ENCODE data around the gene FNIP2.
"Not testable (repeated sequence)": the region's sequence is repeated elsewhere in the genome, so short reads cannot be mapped to it uniquely, and the experiment has no call there.

FNIP2 gene

DNA sequence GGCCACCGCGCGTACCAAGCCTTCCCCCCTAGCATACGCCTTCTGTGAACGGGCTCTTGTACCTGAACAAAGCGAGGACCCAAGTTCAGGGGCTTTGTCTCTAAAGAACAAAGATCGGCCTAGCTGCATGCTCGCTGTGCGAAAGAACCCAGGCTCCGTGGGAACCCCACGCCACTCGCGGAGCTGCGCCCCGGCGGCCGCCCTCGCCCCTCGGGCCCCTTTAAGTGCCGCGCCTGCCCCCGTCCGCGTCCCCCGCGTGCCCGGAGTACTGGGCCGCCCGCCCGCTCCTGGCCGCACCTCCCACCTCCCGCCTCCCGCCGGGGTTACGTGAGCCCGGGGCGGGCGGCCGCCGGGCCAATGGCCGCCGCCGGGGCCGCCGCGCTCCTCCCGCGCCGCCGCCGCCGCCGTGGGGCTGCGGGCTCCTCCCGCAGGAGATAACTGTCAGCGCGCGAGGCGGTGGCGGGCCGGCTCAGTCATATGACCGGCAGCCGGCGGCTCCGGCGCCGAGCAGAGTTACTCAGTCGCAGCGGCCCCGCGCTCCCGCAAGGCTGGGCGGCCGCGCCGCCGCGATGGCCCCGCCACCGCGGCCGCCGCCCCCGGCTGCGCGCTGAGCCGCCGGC, at the start of gene FNIP2:
TSS of gene FNIP2 (plus strand) at position 472 of the 620 bp plus-strand sequence. CDS start 187 bp downstream, outside the sequence.
- DNase-seq: peak; percentile 61 to 70

DNA sequence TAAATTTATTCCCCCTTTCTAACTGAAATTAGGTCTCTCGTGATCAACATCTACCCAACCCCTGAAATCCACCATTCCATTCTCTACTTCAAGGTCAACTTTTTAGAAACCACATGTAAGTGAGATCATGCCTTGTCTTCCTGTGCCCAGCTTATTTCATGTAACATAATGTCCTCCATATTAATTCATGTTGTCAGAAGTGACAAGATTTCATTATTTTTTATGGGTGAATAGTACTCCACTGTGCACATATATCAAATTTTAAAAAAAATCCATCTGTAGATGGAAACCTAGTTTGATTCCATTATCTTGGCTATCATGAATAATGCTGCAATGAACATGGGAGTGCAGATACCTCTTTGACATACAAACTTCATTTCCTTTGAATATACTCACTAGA, 47.1 kb upstream of the FNIP2 start:
- DNase-seq: no peak

DNA sequence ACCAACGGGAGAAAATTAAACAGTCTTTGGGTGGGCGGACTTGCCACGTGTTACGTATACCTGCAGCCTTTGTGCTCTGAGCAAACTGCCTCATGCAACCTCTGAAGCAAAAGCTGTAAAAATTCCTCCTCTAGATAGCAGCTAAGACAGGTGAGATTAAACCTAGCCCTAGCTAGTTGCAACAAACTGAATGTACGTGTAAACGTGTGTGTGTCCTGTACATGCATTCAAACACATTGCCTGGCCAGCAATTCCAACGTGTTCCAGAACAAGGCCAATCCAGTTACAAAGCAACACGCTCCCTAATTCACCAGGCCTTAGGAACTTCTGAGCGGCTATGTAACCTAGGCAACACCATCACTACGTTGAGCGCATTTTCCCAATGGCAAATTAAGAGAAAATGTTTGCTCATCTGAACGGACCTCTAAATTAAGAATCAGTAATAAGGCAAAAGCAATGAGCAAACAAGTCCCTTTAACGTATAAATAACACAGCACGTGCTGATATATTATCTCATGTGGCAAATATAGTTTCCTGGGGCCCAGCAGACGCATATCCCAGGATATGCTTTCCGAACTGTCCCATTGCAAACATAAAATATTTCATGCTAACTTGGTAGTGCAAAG, 46.4 kb upstream of the FNIP2 start:
- peak in 1 of 2 experiments; percentile 14 for DNase-seq

DNA sequence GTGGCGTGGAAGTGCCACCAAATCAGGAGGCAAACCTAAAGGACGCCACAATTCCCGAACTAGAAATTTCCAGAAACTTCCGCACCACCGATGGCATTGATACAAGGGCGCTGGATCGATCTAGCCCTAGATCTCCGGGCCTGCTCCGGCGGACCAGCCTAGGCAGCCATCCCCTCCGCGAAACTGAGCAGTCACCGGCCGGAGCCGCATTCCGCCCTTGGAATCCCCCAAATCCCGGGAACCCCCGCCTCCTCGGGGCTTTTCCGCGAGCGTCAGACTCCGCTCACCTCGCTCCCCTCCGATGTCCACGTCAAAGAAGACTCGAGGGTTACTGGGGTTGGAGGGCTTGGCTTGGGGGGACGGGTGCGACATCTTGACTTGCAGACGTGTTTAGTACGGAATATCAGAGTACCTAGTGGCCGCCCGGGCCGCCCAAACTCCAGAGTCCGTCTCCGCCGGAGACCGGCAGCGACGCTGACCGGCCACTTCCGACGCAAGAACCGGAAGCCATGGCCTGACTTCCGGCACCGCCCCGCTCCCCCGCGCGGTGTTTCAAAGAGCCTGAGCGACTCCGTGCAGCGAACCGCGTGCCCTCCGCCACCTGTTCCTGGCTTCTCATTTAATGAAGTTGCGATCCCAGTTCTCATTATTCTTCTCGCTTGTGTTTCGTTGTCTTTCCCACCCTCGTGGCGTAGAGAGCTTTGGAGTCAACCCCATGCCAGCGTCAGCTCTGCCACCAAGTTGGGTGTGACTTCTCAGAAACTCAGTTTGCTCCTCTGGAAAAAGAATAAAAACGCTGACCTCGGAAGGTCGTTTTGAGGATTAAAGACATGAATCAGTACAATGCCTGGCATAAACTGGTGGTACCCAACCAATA, 45.7 kb upstream of the FNIP2 start, which contains the start of gene PPID:
TSS of gene PPID (minus strand) at position 480 of the 877 bp plus-strand sequence. CDS start at position 372, 108 bp downstream.
- peak; percentile 79 to 80 for DNase-seq

DNA sequence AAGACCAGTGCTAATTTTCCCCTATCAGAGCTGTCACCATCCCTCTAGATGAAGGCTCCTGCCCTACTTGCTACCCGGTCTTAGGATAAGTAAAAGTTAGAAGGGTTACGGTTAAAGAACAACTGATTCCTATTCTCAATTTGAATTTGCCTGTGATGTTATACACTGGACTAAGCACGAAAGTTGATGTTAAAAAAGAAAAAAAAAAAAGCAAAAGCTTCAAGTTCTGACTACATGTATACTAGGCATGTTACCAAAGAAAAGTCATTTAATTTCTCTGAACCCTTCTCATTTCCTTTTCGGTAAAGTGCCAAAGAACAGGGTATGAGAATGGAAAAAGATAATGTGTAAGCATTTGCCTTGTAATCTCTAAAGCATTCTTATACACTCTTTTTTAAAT, 44.2 kb upstream of the FNIP2 start:
- no peak for DNase-seq

DNA sequence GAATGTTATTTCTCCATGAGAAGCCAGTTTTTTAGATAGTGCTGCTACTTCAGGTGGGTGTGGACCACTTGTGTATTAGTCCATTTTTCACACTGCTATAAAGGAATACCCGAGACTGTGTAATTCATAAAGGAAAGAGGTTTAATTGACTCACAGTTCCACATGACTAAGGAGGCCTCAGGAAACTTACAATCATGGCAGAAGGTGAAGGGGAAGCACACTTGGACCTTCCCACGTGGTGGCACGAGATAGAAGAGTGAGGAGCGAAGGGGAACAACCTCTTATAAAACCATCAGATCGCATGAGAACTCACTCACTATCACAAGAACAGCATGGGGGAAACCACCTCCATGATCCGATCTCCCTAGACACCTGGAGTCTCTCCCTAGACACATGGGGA, 42.2 kb upstream of the FNIP2 start:
- no peak for DNase-seq

DNA sequence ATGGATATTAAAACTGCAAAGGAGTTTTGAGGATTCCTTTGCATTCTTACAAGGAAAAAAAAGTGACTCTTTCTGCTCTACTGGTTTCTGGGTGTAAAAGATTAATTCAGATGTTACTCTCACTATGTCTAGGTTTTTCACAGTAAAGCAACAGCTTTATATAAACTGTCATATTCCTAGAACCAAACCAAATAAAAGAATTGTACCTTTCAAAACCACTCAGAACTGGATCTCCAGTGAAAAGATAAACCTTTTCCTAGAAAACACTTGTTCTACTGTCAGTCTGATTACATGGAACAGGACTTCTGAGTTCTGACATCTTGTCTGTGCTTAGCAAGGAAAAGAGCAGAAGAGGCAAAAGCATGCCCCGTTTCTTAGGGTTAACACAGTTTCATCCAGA, 40.6 kb upstream of the FNIP2 start:
- no peak for DNase-seq

DNA sequence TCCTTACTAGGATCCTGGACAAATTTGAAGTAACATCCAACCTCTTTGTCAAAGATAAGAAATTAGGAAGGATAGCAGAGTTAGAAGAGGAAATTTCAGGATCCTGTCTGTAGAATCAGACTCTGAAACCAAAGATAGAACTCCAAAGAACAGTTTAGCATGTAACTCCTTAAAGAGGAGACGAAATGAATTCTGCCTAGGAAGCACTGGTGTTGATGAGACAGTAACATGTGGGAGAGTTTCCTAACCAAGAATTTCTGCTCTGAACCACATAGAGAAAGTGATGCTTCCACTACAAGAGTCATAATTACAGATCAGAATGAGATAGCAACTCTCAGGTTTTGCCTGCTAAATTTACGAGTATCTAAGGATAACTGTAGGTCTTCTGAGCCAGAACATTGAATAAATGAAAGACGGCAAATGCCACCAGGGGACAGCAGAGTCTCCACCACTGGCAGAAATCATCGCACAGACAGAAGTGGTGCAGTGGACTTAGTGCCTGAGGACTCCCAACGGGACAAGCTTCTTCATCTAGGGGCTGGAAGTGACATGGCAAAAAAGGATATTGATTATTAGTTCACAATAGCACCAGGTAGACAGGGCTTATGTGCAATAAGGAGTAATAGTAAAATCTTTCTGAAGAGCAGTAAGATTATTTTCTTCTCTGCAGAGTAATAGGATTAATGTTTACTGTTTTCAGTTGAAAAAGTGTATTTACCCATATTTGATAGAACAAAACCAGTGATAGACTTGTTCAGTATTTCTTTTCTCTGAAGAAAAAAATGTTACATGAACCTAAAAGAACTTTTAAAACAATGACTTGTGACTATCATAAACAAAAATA, 38.9 kb upstream of the FNIP2 start:
- DNase-seq: peak; percentile 27 to 41

DNA sequence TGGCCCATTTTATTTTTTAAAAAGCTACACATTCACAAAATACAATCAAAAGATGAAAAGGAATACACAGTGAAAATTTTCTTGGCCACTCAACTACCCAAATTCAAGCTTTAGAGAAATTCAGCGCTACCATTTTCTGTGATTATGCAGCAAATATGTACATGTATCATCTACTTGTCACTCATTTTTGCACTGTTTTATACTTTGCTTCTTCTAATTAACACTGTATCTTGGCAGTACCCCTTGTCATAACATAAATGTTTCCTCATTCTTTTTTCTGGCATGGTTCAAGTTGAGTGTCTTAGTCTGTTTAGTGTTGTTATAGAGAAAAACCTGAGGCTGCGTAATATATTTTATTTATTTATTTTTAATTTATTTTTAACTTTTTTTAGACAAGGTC, 30.0 kb upstream of the FNIP2 start:
- DNase-seq: no peak

DNA sequence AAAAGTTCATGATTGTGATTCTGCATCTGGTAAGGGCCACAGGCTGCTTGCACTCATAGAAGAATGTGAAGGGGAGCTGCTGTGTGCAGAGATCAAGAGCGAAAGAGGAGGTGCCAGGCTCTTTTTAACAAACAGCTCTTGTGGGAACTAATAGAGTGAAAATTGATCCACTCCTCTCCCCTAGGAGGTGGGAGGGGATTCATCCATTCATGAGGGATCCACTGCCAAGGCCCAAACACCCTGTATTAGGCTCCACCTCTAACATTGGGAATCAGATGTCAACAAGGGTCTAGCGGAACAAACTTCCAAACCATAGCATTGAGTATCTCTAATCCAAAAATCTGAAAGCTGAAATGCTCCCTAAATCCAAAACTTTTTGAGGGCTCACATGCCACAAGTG, 29.2 kb upstream of the FNIP2 start:
- no peak for DNase-seq

DNA sequence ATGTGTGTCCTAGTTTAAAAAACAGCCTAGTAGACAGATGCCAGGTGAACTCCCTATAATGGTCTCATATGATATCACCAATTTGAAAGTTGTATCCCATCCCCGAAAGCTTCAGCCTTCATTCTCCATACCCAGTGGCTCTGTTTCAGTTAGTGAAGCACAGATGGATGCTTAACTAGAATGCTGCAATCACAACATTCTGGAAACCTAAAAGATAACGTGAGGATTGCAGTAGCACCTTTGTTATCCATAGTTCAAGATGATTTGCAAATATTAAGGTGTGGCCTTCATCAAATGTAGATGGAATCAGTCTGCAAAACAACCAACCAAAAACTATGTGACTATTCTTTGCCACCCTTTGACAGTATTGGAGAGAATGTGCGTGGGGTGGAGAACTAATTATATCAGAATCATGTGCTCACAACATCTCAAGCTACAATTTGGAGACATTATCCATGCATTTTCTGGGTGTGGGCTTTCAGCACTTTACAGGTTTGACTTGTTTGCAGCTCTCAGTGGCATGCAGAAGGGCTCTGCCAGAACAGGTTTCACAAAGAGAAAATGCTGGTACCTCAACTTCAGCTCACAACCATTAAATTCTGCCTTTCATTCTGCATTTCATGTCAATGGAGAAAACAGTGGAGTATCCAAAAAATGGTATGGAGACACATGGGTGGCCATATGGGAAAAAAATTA, 27.4 kb upstream of the FNIP2 start:
- DNase-seq: no peak

DNA sequence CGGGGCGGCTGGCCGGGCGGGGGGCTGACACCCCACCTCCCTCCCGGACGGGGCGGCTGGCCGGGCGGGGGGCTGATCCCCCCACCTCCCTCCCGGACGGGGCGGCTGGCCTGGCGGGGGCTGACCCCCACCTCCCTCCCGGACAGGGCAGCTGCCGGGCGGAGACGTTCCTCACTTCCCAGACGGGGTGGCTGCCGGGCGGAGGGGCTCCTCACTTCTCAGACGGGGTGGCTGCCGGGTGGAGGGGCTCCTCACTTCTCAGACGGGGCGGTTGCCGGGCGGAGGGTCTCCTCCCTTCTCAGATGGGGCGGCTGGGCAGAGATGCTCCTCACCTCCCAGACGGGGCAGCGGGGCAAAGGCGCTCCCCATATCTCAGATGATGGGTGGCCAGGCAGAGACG, 22.3 kb upstream of the FNIP2 start:
- DNase-seq: not testable (repeated sequence)

DNA sequence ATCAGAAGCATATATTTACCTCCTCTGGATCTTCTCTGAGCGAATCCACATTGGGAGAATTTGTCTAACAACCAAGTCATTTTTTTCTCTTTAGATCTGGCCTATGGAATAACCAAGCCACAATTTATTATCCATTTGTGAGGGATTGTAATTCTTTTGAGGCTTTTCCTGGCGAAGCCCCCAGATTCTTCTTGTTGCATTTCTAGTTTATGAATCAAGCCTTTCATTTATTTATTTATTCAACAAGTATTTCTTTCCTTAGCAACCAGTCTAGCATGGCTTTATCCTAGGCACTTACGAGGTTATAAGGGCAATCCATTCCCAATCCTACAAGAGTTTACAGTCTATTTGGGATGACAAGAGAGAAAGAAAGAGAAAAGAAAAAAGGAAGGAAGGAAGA, 18.4 kb upstream of the FNIP2 start:
- DNase-seq: no peak

DNA sequence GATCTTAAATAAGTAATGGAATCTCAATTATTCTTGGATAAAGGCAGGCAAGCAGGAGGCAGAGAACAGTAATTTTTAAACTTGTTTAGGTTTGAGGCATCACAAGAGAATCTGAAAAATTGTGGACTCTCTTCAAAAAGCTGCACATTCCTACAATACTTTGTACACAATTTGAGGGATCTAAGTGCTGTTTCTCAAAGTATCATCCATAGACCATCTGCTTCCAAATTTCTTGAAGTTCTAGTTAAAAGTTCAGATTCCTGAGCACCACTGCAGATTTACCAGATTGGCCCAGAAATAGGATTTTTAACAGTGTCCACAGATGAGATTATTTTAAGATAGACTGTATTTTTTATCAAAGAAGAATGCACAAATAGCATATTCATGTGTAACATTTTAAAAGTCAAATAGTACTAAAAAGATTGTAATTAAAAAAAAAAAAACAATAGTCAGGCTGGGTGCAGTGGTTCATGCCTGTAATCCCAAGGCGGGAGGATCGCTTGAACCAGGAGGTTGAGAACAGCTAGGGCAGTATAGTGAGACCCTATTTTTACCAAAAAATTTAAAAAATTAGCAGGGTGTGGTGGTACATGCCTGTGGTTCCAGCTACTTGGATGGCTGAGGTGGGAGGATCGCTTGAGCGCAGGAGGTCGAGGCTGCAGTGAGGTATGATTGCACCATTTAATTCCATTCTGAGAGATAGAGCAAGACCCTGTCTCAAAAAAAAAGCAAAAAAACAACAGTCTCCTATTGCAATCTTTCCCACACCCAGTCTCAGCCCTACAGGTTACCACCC, 14.2 kb upstream of the FNIP2 start:
- no peak for DNase-seq

DNA sequence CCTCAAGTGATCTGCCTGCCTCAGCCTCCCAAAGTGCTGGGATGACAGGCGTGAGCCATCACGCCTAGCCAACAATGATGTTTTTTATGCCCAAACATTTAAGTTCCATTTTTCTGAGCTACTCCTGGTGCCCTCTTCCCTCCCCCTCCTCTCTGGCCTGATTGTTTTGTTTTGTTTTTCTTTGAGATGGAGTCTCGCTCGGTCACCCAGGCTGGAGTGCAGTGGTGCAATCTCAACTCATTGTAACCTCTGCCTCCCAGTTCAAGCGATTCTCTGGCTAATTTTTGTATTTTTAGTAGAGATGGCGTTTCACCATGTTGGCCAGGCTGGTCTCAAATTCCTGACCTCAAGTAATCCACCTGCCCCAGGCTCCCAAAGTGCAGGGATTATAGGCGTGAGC, 13.0 kb upstream of the FNIP2 start:
- DNase-seq: not testable (repeated sequence)

DNA sequence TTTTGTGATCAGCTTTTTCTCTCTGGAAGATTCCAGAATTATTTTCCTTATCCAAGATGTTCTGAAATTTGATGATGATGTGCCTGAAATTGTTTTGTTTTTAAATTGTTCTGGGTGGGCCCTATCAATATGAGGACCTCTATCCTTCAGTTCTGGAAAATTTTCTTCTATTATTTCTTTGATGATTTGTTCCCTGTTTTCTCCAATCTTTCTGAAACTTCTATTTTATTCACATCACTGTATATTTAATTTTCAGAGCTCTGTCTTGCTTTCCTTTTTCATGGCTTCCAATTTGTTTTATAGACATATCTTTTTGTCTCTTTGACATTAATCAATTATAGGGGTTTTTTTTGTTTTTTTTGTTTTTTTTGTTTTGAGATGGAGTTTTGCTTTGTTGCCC, 12.2 kb upstream of the FNIP2 start:
- no peak for DNase-seq

DNA sequence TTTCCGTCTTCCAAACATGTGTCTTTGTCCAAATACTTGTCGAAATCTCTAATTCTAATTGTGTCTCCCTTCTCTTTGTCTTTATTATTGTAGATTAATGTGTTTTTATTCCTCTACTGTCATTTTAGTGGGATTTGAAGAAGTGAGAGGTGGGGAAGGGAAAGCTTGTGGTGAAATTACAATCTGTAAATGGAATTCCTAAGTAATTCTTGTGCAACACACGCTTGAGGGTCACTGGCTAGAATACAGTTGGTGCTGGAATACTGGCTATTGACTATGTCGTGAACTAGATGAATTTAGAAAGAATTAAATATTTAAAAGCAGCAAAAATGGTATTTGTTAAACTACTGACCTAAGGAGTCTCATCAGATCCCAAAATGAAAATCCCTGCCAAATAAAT, 10.7 kb upstream of the FNIP2 start:
- DNase-seq: no peak

DNA sequence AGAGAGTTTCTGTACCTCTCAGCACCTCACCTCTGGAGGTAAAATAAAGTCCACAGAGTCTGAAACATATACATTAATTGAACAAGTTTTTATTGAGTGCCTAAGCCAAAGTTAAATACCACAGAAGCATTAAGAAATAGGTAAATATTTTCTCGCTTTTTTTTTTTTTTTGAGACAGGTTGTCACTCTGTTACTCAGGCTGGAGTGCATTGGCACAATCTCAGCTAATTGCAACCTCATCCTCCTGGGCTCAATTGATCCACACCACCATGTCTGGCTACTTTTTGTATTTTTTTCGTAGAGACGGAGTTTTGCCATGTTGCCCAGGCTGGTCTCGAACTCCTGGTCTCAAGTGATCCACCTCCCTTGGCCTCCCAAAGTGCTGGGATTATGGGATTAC, 10.1 kb upstream of the FNIP2 start:
- DNase-seq: no peak

DNA sequence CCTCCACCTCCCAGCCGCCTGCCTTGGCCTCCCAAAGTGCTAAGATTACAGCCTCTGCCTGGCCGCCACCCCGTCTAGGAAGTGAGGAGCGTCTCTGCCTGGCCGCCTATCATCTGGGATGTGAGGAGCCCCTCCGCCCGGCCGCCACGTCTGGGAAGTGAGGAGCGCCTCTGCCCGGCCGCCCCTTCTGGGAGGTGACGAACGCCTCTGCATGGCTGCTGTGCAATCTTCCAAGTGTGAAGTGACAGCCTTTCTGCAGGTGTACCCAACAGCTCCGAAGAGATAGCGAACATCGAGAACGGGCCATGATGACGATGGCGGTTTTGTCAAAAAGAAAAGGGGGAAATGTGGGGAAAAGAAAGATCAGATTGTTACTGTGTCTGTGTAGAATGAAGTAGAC, 9.3 kb upstream of the FNIP2 start:
- not testable (repeated sequence) for DNase-seq

DNA sequence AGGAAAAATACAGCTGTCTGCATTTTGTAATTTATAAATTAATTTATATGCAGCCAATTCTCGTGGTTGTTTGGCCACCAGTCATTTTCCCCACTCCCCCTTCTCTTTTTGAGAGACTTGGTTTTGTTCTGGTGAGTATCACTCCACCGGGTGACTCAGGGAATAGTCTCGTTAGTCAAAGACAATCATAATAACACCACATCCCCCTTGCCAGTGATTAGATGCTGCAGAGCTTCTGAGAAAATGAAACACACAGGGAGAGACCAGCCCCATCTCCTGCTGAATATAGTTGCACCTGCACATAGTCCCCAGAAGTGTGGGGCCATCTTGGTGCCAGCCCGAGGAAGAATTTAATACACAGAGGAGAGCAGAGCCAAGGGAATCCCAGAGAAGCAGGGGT, 8.0 kb upstream of the FNIP2 start:
- DNase-seq: no peak

DNA sequence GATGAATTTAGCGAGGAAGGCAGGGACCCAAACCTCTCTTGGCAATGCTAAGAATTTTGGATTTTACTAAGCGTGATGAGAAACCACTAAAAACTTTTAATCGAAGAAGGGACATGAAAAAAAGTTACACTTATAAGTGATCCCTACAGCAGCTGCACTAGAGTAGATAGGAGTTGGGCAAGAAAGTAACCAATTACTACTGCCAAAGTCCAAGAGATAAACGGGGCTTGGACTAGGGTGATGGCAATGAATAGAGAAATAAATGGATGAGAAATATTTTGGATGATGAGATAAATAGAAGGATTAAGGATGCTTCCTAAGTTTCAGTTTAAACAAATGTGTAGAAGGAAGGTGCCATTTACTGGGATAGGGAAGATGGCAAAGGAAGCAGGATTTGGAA, 6.3 kb upstream of the FNIP2 start:
- DNase-seq: no peak
